Measurements from ENCODE around the gene HDAC2.

HDAC2 gene

GRCh38 chr6:113884011-113884410 lies 86.9 kb downstream of the HDAC2 start:
- Histone ChIP-seq H3K9ac (ENCODE audit: low read depth, low read length) (no peak overlapping the region), H3K9me3 (ENCODE audit: control insufficient read depth, insufficient read depth, low read length) (no peaks in the 10 kb centered on the region), H3K36me3 (ENCODE audit: insufficient read depth, low read length) (no peaks in the 10 kb centered on the region), H3K4me1 (ENCODE audit: insufficient read depth, low read length) (no peaks in the 10 kb centered on the region)

Measured in ES-I3 (cell line).